Loucy (cell line): ENCODE measurements around the gene DDO.

ENCODE experiments used
- H2AFZ ChIP-seq: fragments of 200-600 bp; sonication (generic); 2 replicates; pipeline ENCODE4 v1.6.0; 2016; ENCODE audit warnings: antibody characterized with exemption, mild to moderate bottlenecking, low read length, moderate library complexity
- H3F3A ChIP-seq: fragments of 200-600 bp; 2 replicates; pipeline ENCODE4 v1.6.0; 2016; ENCODE audit warnings: antibody characterized with exemption, low read depth, mild to moderate bottlenecking
- H3K27me3 ChIP-seq: fragments of 200-600 bp; sonication (generic); 2 replicates; pipeline ENCODE4 v1.6.1; 2014; ENCODE audit warnings: low read length, mild to moderate bottlenecking; ENCODE audit not compliant: insufficient read depth, poor library complexity, severe bottlenecking
- H3K36me3 ChIP-seq: fragments of 200-600 bp; sonication (generic); 2 replicates; pipeline ENCODE4 v1.6.1; 2016; ENCODE audit warnings: low read length; ENCODE audit not compliant: insufficient read depth
- H3K4me1 ChIP-seq: fragments of 200-600 bp; sonication (generic); 2 replicates; pipeline ENCODE4 v1.5.1; 2014; ENCODE audit warnings: low read length, mild to moderate bottlenecking; ENCODE audit not compliant: insufficient read depth, poor library complexity, severe bottlenecking
- H3K4me2 ChIP-seq: fragments of 200-600 bp; sonication (generic); 2 replicates; pipeline ENCODE4 v1.6.0; 2014; ENCODE audit warnings: antibody characterized with exemption, low read length, low read depth, mild to moderate bottlenecking; ENCODE audit not compliant: poor library complexity, severe bottlenecking
- H3K4me3 ChIP-seq: fragments of 200-600 bp; sonication (generic); 2 replicates; pipeline ENCODE4 v1.5.1; 2014; ENCODE audit warnings: low read length, mild to moderate bottlenecking, mixed read lengths; ENCODE audit not compliant: poor library complexity, severe bottlenecking
- H3K79me2 ChIP-seq: fragments of 200-600 bp; sonication (generic); 2 replicates; pipeline ENCODE4 v1.6.1; 2014; ENCODE audit warnings: low read length; ENCODE audit not compliant: insufficient read depth
- H3K9ac ChIP-seq: fragments of 200-600 bp; sonication (generic); 2 replicates; pipeline ENCODE4 v1.6.0; 2014; ENCODE audit warnings: mild to moderate bottlenecking, low read depth, low read length, moderate library complexity; ENCODE audit not compliant: poor library complexity, severe bottlenecking
- H3K9me2 ChIP-seq: fragments of 200-600 bp; sonication (generic); replicated peaks from 2 replicates; pipeline ENCODE4 v1.6.1; 2016; ENCODE audit warnings: low read depth, low read length, mixed read lengths
- H3K9me3 ChIP-seq: fragments of 200-600 bp; sonication (generic); 2 replicates; pipeline ENCODE4 v1.6.1; 2014; ENCODE audit warnings: mild to moderate bottlenecking, antibody characterized with exemption, low read length, low read depth; ENCODE audit not compliant: insufficient read depth
- H4K20me1 ChIP-seq: fragments of 200-600 bp; sonication (generic); 2 replicates; pipeline ENCODE4 v1.6.0; 2014; ENCODE audit warnings: antibody characterized with exemption, low read length, mild to moderate bottlenecking; ENCODE audit not compliant: insufficient read depth, poor library complexity, severe bottlenecking
- CTCF ChIP-seq: fragments of 200-600 bp; sonication (generic); conservative IDR thresholded peaks from 2 replicates; pipeline ENCODE4 v1.5.1; 2014; ENCODE audit warnings: mild to moderate bottlenecking, antibody characterized with exemption, low read length
- EZH2phosphoT487 ChIP-seq: fragments of 200-600 bp; IDR thresholded peaks from 2 replicates; pipeline ENCODE4 v1.6.1; 2018; ENCODE audit warnings: antibody characterized with exemption, mild to moderate bottlenecking, moderate library complexity, borderline replicate concordance

DDO gene

GRCh38 chr6:110368284-110368683, 47.1 kb downstream of the DDO start:
- Histone ChIP-seq H3K9me2 (no peaks in the 10 kb centered on the region), H3K4me2 (no peak overlapping the region), H4K20me1 (no peaks in the 10 kb centered on the region), H3K36me3 (no peaks in the 10 kb centered on the region), H3K9me3 (no peaks in the 10 kb centered on the region), H3K4me3 (no peak overlapping the region), H3K27me3 (no peaks in the 10 kb centered on the region), H2AFZ (no peak overlapping the region), H3K79me2 (no peaks in the 10 kb centered on the region), H3K4me1 (peaks cover 42% of the 10 kb centered on the region), H3K9ac (no peak overlapping the region), H3F3A (peaks cover 8% of the 10 kb centered on the region)
- no peak for TF ChIP-seq EZH2phosphoT487
- no peak for TF ChIP-seq CTCF

GRCh38 chr6:110367825-110368224, 47.5 kb downstream of the DDO start:
- H3K36me3 ChIP-seq: no peaks in the 10 kb centered on the region
- H3K9me3 ChIP-seq: no peaks in the 10 kb centered on the region
- H3K9ac ChIP-seq: no peak overlapping the region
- no peaks in the 10 kb centered on the region for H3K79me2 ChIP-seq
- no peak for TF ChIP-seq CTCF
- no peak for TF ChIP-seq EZH2phosphoT487
- H3K4me3 ChIP-seq: no peak overlapping the region
- no peaks in the 10 kb centered on the region for H3K27me3 ChIP-seq
- H3K4me2 ChIP-seq: no peak overlapping the region
- no peaks in the 10 kb centered on the region for H3K9me2 ChIP-seq
- peaks cover 42% of the 10 kb centered on the region for H3K4me1 ChIP-seq
- H3F3A ChIP-seq: peaks cover 8% of the 10 kb centered on the region
- H4K20me1 ChIP-seq: no peaks in the 10 kb centered on the region
- H2AFZ ChIP-seq: no peak overlapping the region

- H3K9me2 ChIP-seq: no peaks in the 10 kb centered on the region
- no peaks in the 10 kb centered on the region for H3K9me3 ChIP-seq
- peak overlapping the region; percentile 24 for H2AFZ ChIP-seq
- peak overlapping the region; percentile 59 for H3K4me3 ChIP-seq
- peak overlapping the region; percentile 44 for H3K9ac ChIP-seq
- TF ChIP-seq CTCF (no peak), EZH2phosphoT487 (no peak)
- H3K79me2 ChIP-seq: no peaks in the 10 kb centered on the region
- H4K20me1 ChIP-seq: no peaks in the 10 kb centered on the region
- no peaks in the 10 kb centered on the region for H3K36me3 ChIP-seq
- H3K27me3 ChIP-seq: no peaks in the 10 kb centered on the region
- peaks cover 8% of the 10 kb centered on the region for H3F3A ChIP-seq
- H3K4me1 ChIP-seq: peaks cover 42% of the 10 kb centered on the region
- H3K4me2 ChIP-seq: peak overlapping the region; percentile 76
Observed at GRCh38 chr6:110366975-110367374, 48.4 kb downstream of the DDO start.
